ENCODE results near the gene TMEM94.
"Not testable (repeated sequence)": the region's sequence is repeated elsewhere in the genome, so short reads cannot be mapped to it uniquely, and the experiment has no call there.

The TMEM94 gene

GRCh38 chr17:75512926-75513640, 56.6 kb downstream of the TMEM94 start:
- DNase-seq = no peak

DNA sequence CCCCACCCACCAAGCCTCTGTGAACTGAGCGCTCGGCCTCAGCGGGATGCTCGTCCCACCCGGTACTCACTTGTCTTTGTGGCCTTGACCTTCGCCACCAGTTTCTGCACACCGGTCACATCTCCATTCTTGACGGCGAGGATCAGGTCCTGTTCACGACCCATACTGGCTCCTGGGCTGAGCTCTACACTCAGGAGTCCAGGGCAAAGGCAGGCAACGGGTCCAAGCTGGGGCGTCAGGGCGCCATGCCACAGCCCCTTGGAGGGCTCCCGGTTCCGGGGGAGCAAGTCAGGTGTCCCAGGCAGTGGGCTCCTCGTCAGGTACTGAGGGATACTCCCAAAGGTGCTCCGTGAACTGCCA, 57.2 kb downstream of the TMEM94 start:
- DNase-seq = no peak

GRCh38 chr17:75514299-75514918, 58.0 kb downstream of the TMEM94 start:
- no peak for DNase-seq

DNA sequence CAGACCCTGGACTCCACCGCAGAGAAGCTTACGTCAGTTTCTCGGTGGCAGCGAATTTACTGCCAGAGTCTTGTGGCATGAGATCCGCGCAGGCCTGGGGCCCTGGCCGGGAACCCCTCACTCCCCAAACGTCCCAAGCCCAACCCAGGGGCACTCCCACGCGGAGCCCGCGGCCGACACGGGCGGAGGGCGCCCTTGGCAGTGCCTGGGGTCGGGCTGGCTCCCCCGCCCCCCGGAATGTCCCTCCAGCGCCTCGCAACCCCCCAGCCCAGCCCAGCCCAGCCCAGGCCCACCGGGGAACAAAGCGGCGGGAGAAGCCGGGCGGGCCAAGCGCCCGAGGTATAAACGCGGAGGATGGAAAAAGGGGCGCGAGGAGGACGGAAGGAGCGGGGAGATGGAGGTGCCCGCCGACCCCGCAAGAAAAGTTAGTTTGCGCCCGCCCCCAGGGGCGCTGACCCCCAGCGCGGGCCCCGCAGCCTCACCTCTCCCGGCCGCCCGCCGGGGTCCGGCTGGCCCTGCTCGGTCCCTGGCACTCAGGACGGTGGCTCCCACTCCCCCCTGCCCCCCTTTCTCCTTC, 58.6 kb downstream of the TMEM94 start:
- no peak for DNase-seq

GRCh38 chr17:75515496-75516254, 59.2 kb downstream of the TMEM94 start, which contains the start of gene CASKIN2:
TSS of gene CASKIN2 (minus strand) at chr17:75515537. CDS start at chr17:75513804, 1,733 bp downstream.
- DNase-seq = no peak

DNA sequence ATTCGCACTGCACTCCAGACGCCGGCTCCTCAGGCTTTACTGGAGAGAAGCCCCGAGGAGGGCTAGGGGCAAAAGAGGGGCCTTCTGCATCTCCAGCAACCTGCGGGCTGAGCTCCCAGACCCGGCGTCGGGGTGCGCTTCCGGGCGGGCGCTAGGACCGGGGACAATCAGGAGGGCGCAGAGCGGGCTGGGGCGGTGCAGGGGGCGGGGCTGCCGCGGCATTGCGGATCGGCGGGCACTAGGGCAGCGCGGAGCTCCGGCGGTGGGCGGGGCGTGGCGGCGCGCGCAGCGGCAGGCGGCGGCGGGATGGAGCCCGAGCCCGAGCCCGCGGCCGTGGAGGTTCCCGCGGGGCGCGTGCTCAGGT, 59.8 kb downstream of the TMEM94 start, which contains the start of gene TSEN54:
Gene TSEN54, plus strand, starts transcription at position 274 of the 364 bp plus-strand sequence. Its CDS starts 33 bp downstream, at position 307.
- peak; percentile 62 for DNase-seq

GRCh38 chr17:75516619-75517296, 60.3 kb downstream of the TMEM94 start:
- DNase-seq = no peak

DNA sequence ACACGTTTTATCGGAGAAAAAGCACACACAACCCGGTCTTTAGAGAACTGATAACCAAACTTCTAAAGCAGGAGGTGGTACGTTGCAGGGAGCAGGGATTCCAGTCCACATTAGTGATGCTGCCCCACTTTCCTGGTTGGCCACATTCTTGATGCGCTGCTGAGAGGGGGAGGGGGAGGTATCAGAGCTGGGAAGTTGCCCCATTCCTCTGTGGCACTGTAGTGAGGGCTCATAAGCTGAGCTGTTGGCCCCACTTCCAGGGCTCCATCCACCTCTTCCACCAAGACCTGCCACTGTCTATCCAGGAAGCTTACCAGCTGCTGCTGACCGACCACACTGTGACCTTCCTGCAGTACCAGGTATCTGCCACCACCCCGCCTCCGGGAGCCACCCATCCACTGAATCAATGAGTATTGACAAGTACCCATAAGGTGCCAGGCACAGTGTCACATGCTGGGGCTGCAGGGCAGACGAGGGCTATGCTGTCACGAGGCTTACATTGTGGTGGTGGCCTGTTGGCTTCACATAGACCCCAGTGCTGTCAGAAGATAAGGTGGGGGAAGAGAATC, 60.9 kb downstream of the TMEM94 start:
- DNase-seq = no peak

- peak; percentile 20 for DNase-seq
Observed at GRCh38 chr17:75518201-75518600, 61.8 kb downstream of the TMEM94 start.

DNA sequence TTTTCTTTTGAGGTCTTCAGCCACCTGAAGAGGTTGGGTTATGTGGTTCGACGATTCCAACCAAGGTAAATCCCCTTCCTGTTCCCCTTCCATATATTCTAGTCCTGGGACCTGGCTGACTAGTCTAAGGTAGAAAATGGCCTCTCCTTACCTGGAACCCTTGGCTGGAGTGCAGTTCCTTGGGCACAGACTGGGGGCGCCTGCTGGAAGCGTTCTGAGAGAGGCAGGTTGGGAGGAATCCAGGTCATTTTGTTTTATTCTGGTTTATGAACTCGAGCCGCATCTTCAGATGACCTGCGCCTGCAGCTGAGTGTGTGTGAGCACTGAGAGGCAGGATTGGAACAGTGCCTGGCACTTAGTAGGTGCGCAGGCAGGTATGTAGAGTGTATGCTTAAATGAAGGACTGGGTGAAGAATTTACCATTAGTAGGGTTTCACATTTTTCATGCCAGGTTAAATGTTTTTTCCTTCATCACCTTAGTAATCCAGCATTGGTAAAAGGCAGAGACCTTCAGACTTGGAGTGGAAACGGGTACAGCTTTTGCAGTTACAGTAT, 62.6 kb downstream of the TMEM94 start:
- DNase-seq = no peak

- not testable (repeated sequence) for DNase-seq
Observed at GRCh38 chr17:75520413-75520812, 64.0 kb downstream of the TMEM94 start.

GRCh38 chr17:75521290-75521689, 64.9 kb downstream of the TMEM94 start:
- no peak for DNase-seq

DNA sequence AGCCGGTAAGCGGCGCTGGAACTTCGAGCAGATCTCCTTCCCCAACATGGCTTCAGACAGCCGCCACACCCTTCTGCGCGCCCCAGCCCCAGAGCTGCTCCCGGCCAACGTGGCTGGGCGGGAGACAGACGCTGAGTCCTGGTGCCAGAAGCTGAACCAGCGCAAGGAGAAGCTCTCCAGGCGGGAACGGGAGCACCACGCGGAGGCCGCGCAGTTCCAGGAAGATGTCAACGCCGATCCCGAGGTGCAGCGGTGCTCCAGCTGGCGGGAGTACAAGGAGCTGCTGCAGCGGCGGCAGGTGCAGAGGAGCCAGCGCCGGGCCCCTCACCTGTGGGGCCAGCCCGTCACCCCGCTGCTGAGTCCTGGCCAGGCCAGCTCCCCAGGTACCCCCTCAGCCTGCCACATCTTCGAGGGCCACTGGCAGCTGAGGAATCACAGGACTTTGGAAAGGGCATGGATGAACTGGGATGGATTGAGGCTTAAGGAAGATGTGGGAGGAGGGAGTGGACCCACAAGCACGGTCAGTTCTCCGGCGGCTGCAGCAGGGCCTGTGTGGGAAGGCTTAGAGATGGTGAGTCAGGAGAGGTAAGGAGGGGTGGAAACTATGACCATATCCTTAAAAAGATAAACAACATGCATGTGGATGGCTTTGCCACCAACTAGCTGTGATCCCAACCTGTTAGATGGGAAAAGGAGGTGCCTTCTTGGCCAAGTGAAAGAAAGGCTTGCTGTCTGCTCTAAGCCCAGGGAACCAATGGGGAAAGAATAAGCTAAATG, 65.7 kb downstream of the TMEM94 start:
- no peak for DNase-seq

- DNase-seq = no peak
Observed at GRCh38 chr17:75523647-75524046, 67.2 kb downstream of the TMEM94 start.

DNA sequence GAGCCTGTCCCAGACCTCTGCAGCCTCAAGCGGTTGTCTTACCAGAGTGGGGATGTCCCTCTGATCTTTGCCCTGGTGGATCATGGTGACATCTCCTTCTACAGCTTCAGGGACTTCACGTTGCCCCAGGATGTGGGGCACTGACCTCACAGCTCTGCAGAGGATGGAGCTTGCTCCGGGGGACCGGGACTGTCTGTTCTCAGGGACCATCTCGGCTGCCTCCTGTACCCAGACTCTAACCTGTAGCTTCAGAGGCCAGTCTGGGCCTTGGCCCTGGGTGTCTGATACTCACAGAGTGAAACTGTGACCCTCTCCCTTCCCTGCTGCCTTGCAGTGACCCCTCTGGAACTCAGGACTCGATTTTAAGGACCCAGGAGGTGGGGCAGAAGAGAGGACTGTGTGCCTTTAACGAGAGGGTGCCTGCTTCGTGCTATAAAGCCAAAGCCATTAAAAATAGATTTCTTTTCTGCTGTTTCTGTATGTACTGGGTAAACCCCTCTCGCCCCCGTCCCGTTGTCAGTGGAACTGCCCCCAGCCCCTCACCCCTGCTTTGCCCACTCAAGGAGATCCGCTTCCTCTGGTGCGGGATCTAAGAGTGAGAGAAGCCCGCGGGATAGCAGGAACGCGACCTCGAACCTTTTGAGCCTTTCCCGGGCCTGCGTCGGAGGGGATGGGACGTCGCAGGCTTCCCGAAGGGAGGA, 68.0 kb downstream of the TMEM94 start:
- no peak for DNase-seq

- no peak for DNase-seq
Observed at GRCh38 chr17:75524970-75525805, 68.8 kb downstream of the TMEM94 start, which contains the start of gene LLGL2. TSS of gene LLGL2 (plus strand) at chr17:75525697. CDS start at chr17:75543427, 17,730 bp downstream.

GRCh38 chr17:75525806-75526554, 69.5 kb downstream of the TMEM94 start:
- DNase-seq = no peak

DNA sequence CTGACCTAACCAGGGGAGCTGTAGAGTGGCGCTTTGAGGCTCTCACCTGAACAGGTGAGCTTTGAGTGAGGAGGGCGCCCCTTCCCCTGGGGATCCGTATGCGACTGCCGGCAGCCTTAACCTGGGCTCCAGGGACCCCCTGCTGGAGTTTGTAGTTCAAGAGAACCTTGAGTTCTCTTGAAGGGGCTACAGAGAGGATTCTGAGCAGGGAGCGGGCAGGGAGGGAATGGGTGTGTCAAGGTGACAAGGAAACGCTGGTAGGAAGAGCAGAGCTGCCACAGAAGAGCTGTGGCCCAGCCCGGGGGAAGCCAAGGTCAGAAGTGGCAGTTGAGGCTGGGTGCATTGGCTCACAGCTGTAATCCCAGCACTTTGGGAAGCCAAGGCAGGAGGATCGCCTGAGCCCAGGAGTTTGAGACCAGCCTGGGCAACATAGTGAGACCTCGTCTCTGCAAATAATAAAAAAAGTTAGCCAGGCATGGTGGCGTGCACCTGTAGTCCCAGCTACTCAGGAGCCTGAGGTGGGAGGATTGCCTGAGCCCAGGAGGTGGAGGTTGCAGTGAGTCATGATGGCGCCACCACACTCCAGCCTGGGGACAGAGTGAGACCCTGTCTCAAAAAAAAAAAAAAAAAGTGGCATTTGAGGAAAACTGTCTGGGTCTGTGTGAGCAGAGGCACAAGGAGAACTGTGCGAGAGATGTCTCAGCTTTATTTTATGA, 70.3 kb downstream of the TMEM94 start:
- no peak for DNase-seq

All from GF-D8 (cell line).